ENCODE measurements around the gene HEXB. TPM values are rescaled to one million over a fixed set of nuclear protein-coding genes. Genes with fewer than 3 reads are reported as not detected.
A peak's percentile ranks its signal among the peaks of the same experiment; 100 is the strongest.

The HEXB gene
- total and polyA plus RNA-seq, 2 of the 13 experiments (the other 11 are each of a cell fraction or from before 2014, with no cell fraction given), result 100 to 104 TPM

GRCh38 chr5:74643111-74643562, 41.9 kb upstream of the HEXB start (continued):
- TF ChIP-seq THRA (CRISPR knock-in tag; IDR thresholded peaks at IDR 0.05; ENCODE audit: borderline replicate concordance) (0 out of 2 replicates have a peak, but pooled peaks have one; percentile 13), HOMEZ (CRISPR knock-in tag; IDR thresholded peaks at IDR 0.05; ENCODE audit: low read depth) (0 out of 2 replicates have a peak, but pooled peaks have one; percentile 36), ZNF629 (CRISPR knock-in tag; conservative IDR thresholded peaks at IDR 0.05) (no peak), ZFX (CRISPR knock-in tag; IDR thresholded peaks at IDR 0.05; ENCODE audit: low read depth) (peak; percentile 28; the same call in 1 of the 2 replicates), ZNF891 (CRISPR knock-in tag; IDR thresholded peaks at IDR 0.05) (no peak), ZNF883 (CRISPR knock-in tag; IDR thresholded peaks at IDR 0.05; ENCODE audit: not compliant biosample characterization) (no peak), ZBTB34 (CRISPR knock-in tag; IDR thresholded peaks at IDR 0.05) (no peak), MED1 (CRISPR knock-in tag; IDR thresholded peaks at IDR 0.05) (0 out of 2 replicates have a peak, but pooled peaks have one; percentile 27), ZBTB39 (CRISPR knock-in tag; IDR thresholded peaks at IDR 0.05) (no peak), HNF1B (CRISPR knock-in tag; IDR thresholded peaks at IDR 0.05) (no peak), NAIF1 (CRISPR knock-in tag; IDR thresholded peaks at IDR 0.05; ENCODE audit: borderline replicate concordance) (no peak), PHF8 (CRISPR knock-in tag; IDR thresholded peaks at IDR 0.05) (no peak), JUNB (CRISPR knock-in tag; IDR thresholded peaks at IDR 0.05; ENCODE audit: borderline replicate concordance) (0 out of 2 replicates have a peak, but pooled peaks have one; percentile 34), ZNF260 (CRISPR knock-in tag; IDR thresholded peaks at IDR 0.05; ENCODE audit: borderline replicate concordance, low read depth) (no peak), TAF1 (CRISPR knock-in tag; IDR thresholded peaks at IDR 0.05) (no peak), ZNF597 (CRISPR knock-in tag; IDR thresholded peaks at IDR 0.05) (no peak), ZSCAN31 (CRISPR knock-in tag; IDR thresholded peaks at IDR 0.05; ENCODE audit: low read depth) (no peak), SMAD3 (CRISPR knock-in tag; IDR thresholded peaks at IDR 0.05) (no peak), FOXP1 (IDR thresholded peaks at IDR 0.05) (no peak), FOXP1 (CRISPR knock-in tag; IDR thresholded peaks at IDR 0.05) (peak; percentile 22; the same call in 1 of the 2 replicates), BHLHE40 (IDR thresholded peaks at IDR 0.05; ENCODE audit: low read length) (no peak), SAP130 (CRISPR knock-in tag; IDR thresholded peaks at IDR 0.05; ENCODE audit: low read depth) (peak; percentile 66)

Measured in HepG2 (cell line).